Measurements from ENCODE around the gene PRKCA.

PRKCA gene

GRCh38 chr17:66772148-66772812 is 469.9 kb downstream of the PRKCA start:
- H3K4me3 ChIP-seq (ENCODE audit: low read depth, low read length): no peak overlapping the region
- TF ChIP-seq, protein P1, sequence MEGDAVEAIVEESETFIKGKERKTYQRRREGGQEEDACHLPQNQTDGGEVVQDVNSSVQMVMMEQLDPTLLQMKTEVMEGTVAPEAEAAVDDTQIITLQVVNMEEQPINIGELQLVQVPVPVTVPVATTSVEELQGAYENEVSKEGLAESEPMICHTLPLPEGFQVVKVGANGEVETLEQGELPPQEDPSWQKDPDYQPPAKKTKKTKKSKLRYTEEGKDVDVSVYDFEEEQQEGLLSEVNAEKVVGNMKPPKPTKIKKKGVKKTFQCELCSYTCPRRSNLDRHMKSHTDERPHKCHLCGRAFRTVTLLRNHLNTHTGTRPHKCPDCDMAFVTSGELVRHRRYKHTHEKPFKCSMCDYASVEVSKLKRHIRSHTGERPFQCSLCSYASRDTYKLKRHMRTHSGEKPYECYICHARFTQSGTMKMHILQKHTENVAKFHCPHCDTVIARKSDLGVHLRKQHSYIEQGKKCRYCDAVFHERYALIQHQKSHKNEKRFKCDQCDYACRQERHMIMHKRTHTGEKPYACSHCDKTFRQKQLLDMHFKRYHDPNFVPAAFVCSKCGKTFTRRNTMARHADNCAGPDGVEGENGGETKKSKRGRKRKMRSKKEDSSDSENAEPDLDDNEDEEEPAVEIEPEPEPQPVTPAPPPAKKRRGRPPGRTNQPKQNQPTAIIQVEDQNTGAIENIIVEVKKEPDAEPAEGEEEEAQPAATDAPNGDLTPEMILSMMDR (IDR thresholded peaks at IDR 0.05; ENCODE audit: low read depth, low read length, missing control alignments): no peak
- no peak for DNase-seq (ENCODE audit: low read depth)

DNA sequence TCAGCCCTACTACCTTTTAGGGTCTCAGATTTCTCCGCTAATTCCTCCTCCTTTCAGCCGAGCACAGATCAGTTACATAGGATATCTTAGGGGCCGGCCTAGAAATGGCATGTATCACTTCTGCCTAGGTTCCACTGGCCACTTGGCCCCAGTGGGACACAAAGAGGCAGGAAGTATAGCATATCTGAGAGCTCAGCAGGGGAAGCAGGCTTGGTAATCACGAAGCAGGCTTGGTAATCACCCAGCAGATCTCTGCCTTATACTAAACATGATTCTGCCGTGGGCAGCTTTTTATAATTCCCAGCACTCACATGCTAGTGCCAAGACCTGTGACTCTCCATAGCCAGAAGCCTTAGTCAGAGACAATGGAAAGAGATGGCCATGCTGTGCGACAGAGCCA is 472.9 kb downstream of the PRKCA start:
- TF ChIP-seq, protein P1 (IDR thresholded peaks at IDR 0.05; ENCODE audit: low read depth, low read length, missing control alignments): no peak
- H3K4me3 ChIP-seq (ENCODE audit: low read depth, low read length): no peak overlapping the region
- DNase-seq (ENCODE audit: low read depth): no peak

DNA sequence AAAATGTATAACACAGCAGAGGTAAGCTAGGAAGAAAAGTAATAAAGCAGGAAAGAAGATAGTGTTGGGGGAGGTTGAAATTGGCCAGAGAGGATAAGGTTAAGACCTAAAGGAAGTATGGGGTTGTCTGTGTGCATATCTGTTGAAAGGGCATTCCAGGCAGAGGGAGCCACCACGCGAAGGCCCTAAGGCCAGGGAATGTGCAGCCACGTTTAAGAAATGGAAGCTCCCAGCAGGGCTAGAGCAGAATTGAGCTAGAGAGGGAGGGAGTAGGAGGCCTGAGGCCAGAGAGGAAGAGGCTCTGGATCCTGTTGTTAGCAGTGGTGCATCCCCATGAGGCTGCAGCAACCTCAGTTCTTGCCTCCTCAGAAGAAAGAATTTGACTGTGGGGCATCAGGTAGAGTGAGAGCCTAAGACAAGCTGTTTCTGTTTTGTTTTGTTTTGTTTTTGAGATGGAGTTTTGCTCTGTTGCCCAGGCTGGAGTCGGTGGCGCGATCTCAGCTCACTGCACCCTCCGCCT is 473.5 kb downstream of the PRKCA start:
- no peak for DNase-seq (ENCODE audit: low read depth)
- TF ChIP-seq, protein P1 (IDR thresholded peaks at IDR 0.05; ENCODE audit: low read depth, low read length, missing control alignments): no peak
- no peak overlapping the region for H3K4me3 ChIP-seq (ENCODE audit: low read depth, low read length)

DNA sequence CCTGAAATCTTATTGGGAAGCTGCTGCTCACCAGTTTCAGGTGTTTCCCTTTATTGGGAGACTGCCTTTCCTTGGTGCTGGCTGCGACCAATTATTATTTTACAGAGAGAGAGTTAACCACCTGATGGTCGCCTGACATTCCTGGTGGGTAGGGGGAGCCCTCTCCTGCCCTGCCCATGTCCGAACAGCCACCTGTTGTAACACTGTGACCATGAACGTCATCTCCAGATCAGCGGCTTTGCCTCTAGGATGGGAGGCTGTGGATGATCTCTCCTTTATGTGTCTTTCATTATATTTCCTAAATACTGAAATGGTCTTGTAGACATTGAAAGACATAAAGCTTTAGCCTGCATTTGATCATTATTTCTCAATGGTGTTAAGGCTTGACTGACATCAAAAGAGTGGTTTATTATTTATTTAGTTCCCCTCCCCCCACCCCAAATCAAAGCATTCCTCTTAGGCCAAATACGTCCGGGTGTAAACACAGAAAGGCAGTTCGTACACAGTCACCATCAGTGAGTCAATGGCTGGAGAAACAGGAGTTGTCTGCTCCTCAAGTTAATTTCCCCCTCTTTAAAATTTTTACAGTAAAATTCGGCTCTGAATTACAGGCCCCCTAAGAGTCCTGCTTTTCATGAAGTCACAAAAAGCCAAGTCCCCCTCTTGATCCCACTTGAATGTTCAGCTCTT is 474.7 kb downstream of the PRKCA start:
- DNase-seq (ENCODE audit: low read depth): no peak
- no peak overlapping the region for H3K4me3 ChIP-seq (ENCODE audit: low read depth, low read length)
- TF ChIP-seq, protein P1 (IDR thresholded peaks at IDR 0.05; ENCODE audit: low read depth, low read length, missing control alignments): no peak

DNA sequence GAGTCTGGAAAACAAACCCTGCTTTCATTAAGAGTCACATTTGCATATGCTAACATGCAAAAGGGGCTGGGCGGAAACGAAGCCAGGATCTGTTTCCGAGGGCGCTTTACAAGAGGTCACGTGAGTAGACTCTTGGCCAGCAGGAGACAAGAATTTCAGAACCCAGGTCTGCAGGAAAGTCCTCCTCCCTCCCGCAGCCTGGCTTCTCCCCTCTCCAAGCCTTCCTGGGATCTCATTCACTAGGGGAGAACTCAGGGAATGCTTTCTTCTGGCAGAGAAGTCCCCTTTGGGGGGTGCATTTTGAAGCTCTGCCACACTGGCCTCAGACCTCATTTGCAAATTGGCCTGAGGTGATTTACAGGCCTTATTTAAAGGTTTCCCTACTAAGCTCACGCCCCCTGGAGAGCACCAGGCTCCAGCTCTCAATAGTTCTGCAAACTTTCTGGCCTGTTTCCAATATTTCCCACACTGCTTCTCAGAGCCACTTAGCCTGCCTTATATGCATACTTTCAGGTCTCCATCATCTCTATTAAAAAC is 475.3 kb downstream of the PRKCA start:
- DNase-seq (ENCODE audit: low read depth): no peak

GRCh38 chr17:66778531-66779236 is 476.3 kb downstream of the PRKCA start:
- TF ChIP-seq, protein P1 (IDR thresholded peaks at IDR 0.05; ENCODE audit: low read depth, low read length, missing control alignments): no peak
- no peak for DNase-seq (ENCODE audit: low read depth)
- no peak overlapping the region for H3K4me3 ChIP-seq (ENCODE audit: low read depth, low read length)

More for the DNA sequence above, 475.3 kb downstream of the PRKCA start:
- TF ChIP-seq, protein P1 (IDR thresholded peaks at IDR 0.05; ENCODE audit: low read depth, low read length, missing control alignments): no peak
- H3K4me3 ChIP-seq (ENCODE audit: low read depth, low read length): no peak overlapping the region

All from GM12864 (cell line).